GM12875 (cell line): Measurements from ENCODE around the gene GSTT4.
"Not testable (repeated sequence)": the region's sequence is repeated elsewhere in the genome, so short reads cannot be mapped to it uniquely, and the experiment has no call there.

ENCODE experiments used
- H3K4me3 ChIP-seq: one replicate; pipeline ENCODE4 v1.5.1; 2011; ENCODE audit warnings: low read depth, low read length, control low read depth
- TF ChIP-seq, protein P1 (sequence below): IDR thresholded peaks from 2 replicates; pipeline ENCODE4 v1.5.1; 2011; ENCODE audit warnings: low read depth, mild to moderate bottlenecking, control low read depth, inconsistent platforms, low read length, moderate library complexity, borderline replicate concordance; ENCODE audit not compliant: insufficient read depth

The GSTT4 gene

GRCh38 chr22:24006207-24006913, 1.1 kb upstream of the GSTT4 start:
- H3K4me3 ChIP-seq = no peak overlapping the region
- TF ChIP-seq, protein P1, sequence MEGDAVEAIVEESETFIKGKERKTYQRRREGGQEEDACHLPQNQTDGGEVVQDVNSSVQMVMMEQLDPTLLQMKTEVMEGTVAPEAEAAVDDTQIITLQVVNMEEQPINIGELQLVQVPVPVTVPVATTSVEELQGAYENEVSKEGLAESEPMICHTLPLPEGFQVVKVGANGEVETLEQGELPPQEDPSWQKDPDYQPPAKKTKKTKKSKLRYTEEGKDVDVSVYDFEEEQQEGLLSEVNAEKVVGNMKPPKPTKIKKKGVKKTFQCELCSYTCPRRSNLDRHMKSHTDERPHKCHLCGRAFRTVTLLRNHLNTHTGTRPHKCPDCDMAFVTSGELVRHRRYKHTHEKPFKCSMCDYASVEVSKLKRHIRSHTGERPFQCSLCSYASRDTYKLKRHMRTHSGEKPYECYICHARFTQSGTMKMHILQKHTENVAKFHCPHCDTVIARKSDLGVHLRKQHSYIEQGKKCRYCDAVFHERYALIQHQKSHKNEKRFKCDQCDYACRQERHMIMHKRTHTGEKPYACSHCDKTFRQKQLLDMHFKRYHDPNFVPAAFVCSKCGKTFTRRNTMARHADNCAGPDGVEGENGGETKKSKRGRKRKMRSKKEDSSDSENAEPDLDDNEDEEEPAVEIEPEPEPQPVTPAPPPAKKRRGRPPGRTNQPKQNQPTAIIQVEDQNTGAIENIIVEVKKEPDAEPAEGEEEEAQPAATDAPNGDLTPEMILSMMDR = no peak

DNA sequence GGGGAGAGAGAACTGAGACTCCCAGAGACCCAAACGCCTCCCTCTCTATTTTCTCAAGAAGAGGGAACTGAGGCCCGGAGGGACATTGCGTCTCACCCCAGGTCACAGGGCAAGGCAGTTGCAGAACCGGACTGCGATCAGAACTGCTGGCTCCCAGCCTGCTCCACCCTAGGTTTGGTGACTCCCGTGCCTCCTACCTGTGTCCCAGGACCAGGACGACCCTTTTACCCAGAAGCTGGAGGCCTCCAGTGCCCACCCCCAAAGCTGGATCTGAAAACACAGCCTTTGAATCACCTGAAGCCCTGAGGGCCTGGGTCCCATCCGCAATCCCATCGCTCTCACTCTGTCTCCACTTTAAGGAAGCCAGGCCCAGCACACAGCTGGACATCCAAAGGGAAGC, 1.4 kb downstream of the GSTT4 start:
- TF ChIP-seq, protein P1 = no peak
- H3K4me3 ChIP-seq = no peak overlapping the region

DNA sequence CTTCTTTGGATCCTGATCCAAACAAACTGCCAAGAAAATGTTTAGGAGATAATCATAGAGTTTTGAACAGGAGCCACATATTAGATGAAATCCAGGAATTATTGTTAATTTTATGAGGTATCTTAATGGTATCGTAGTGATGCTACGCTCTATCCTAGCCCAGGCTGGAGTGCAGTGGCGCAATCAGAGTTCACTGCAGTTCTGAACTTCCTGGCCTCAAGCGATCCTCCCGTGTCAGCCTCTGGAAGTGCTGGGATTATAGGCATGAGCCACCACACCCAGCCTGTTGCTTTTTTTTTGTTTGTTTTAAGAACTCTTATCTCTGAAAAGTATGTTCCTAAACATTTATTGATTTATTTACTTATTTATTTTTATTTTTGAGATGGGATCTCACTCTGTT, 2.4 kb downstream of the GSTT4 start:
- H3K4me3 ChIP-seq = no peak overlapping the region
- TF ChIP-seq, protein P1 = no peak

- TF ChIP-seq, protein P1 = no peak
- H3K4me3 ChIP-seq = no peak overlapping the region
Observed at GRCh38 chr22:24002272-24002671, 3.0 kb downstream of the GSTT4 start.

- TF ChIP-seq, protein P1 = no peak
- no peak overlapping the region for H3K4me3 ChIP-seq
Observed at GRCh38 chr22:24001314-24001713, 3.9 kb downstream of the GSTT4 start.

- not testable (repeated sequence) for H3K4me3 ChIP-seq
Observed at GRCh38 chr22:23999779-24000178, 5.5 kb downstream of the GSTT4 start.

DNA sequence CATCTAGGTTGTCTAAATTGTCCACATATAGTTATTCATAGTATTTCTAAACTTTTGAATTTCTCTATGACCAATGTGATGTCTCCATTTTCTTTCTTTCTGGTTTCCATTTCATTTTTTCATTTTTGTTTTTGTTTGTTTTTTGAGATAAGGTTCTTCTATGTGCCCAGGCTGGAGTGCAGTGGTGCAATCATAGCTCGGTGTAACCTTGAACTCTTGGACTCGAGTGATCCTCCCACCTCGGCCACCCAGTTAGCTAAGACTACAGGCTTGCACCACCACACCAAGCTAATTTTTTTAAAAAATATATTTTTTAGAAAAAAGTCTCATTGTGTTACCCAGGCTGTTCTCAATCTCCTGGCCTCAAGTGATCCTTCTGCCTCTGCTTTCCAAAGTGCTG, 8.2 kb downstream of the GSTT4 start:
- H3K4me3 ChIP-seq = no peak overlapping the region
- TF ChIP-seq, protein P1 = no peak

DNA sequence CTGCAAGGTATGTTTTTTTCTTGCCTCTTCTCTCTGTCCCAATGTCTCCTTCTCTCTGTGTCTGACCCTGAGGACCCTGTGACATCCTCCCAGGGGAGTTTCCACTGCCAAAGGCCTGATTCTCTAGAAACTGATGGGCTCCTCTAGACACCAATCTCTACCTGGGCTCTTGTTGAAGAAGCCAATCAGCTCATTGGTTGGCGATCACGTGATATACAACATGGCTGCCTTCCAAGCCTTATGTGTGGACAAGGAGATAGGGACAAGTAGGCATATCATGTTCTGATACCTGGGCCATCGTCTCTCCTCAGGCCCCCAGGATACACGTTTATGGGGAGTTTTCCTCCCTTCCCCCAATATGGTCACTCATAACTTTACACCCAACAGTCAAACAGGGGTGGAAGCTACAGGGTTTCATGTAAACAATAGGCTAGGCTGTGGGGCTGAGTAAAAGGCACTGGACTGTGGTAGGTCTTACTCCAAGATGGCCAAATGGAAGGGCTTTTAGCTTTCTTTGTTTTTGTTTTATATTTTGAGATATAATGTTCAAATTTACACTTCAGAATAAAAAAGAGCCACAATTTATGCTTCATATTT, 11.6 kb downstream of the GSTT4 start:
- H3K4me3 ChIP-seq = not testable (repeated sequence)

DNA sequence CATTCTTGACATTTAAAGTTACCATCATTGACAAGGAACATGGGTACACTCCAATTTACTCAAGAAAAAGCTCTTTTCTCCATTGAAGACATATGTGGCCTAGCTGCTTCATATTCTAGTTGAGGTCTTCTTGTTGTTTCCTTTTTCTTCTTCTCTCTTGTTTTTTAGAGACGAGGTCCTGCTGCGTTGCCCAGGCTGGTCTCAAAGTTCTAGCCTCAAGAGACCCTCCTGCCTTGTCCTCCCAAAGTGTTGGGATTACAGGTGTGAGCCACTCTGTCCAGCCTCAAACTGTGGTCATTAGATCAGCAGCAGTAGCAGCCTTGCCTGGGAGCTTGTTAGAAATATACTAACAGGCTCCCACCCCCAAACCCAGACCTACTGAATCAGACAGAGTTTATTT, 12.2 kb downstream of the GSTT4 start:
- not testable (repeated sequence) for H3K4me3 ChIP-seq

- H3K4me3 ChIP-seq = not testable (repeated sequence)
Observed at GRCh38 chr22:23989583-23990244, 15.5 kb downstream of the GSTT4 start.

- H3K4me3 ChIP-seq = not testable (repeated sequence)
Observed at GRCh38 chr22:23986538-23987178, 18.6 kb downstream of the GSTT4 start.

DNA sequence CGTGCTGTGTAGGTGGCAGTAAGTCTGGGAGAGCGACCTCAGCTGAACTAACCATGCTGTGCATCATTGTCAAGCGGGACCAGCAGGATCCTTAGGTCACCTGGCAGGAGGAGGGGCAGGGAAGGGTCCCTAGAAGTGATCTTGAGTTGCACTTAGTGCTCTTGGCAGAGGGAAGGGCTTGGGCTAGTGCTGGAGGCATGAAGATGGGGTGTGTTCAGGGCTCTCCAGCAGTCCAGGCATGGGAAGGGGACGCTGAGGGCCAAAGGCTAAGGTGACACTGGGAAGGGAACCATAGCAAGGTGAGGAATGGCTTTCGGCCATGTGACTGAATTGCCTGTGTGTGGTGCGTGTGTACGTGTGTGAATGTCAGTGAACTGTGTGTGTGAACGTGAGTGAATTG, 19.2 kb downstream of the GSTT4 start:
- not testable (repeated sequence) for H3K4me3 ChIP-seq
